T47D (cell line): ENCODE measurements around the gene TBC1D16.

ENCODE experiments used
- DNase-seq, 2 experiments: peaks; one replicate each; pipeline versions ENCODE4 v3.0.0 to v3.0.0-alpha.2; 2011 to 2012; ENCODE audit warnings: low read depth in 1 of 2, low spot score in 1 of 2
- JUND ChIP-seq: IDR thresholded peaks from 2 replicates; pipeline ENCODE4 v1.6.1; 2012; ENCODE audit warnings: low read depth
- in situ Hi-C: cut with HindIII; loops from 2 replicates; pipeline ENCODE4 v1.10.0; 2016; ENCODE audit warnings: low sequenced_read_pairs, low pct_unique_long_range_greater_than_20kb

TBC1D16 gene

DNA sequence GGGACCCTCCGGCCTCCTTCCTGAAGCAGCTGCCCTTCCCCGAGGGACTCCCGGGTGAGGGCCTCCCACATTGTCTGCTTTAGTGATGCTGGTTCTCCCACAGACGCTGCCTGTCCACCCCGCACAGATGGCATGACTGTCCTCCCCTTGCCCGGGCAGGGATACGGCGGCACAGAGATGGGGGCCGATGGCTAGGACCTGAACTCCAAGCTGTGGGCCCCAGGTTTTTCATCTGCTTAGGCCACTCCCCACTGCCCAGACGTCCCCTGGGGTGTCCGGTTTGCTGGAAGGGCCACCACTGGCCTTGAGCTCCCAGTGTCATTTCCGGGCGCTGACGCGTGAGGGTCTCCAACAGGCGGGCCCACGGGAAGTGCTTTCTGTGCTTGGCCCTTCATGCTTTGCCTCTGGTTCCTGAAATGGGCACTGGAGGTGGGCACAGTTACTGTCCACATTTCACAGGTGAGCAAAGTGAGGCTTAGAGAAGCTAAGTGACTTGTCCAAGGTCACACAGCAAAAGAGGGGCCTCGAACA lies 109.0 kb downstream of the TBC1D16 start:
- in situ Hi-C loops: no loop called here
- no peak for TF ChIP-seq JUND
- no peak for DNase-seq

DNA sequence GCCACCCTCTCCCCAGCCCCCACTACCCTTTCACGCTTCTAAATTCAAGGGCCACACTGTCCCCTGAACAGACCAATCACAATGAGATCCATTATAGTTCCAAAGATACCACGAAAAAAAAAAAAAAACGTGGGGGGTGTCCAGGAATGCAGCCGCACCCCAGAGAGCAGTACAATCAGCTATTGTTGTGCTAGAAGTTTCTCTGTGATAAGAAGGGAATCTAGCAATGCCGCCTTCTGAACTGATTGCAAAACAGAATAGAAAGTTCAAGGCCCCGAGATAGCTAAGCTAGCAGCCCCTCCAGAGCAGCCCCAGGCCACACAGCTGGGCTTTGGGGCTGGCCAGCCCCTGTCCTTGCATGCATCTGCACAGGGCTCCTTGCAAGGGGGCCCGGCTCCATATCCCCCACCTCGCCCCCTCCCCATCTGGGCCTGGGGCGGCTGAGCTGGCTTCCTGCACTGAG lies 109.5 kb downstream of the TBC1D16 start:
- in situ Hi-C loops: no loop called here
- no peak for TF ChIP-seq JUND
- DNase-seq: no peak

DNA sequence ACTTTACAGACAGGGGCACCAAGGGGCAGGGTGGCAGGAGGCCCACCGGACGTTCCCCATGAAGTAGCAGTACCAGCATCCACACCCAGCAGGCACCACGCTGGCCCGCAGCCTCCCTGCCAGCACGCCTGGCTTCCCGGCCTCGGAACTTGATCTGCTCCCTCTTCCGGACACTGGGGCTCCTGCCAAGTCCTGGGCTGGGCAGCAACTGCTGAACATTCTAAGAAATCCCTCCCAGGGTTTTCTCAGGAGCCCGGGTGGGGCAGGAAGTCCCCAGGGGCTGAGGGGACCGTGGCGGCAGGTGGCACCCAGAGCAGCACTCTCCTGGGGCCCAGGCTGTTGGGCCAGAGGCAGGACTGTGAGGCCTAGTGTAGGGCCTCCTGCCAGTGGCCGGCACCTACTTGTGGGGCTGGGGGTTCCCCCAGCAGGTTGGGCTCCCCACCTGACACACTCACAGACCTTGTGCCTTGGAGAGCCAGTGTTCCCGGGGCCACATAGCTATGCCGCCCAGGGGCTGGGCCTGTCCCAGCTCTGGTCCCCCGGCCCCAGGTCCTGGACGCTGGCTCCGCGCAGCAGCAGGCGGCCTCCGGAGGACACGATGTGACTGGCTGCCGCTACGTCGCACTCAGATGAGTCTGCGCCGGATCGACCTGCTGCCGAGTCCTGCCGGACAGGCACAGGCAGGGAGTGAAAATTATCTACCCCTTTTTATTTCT lies 110.3 kb downstream of the TBC1D16 start:
- no peak for TF ChIP-seq JUND
- DNase-seq: peak; percentile 64 to 66
- in situ Hi-C loops: no loop called here

DNA sequence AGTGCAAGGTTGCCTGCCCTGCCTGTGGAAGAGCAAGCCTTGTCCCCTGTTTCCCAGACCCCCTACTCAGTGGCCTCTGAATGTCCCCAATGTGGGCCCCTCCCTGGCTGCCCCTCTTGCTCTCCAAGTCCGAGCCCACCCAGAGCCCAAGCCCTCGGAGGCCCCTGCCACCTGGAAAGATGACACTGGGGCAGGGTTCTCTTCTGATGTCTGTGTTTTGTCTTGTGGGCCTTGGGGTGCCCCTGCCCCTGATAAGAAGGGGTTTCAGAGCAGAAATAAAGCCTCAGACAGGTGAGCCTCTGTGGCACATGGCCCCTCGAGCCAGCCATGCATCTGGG lies 111.1 kb downstream of the TBC1D16 start:
- in situ Hi-C loops: no loop called here
- TF ChIP-seq JUND: no peak
- no peak for DNase-seq

DNA sequence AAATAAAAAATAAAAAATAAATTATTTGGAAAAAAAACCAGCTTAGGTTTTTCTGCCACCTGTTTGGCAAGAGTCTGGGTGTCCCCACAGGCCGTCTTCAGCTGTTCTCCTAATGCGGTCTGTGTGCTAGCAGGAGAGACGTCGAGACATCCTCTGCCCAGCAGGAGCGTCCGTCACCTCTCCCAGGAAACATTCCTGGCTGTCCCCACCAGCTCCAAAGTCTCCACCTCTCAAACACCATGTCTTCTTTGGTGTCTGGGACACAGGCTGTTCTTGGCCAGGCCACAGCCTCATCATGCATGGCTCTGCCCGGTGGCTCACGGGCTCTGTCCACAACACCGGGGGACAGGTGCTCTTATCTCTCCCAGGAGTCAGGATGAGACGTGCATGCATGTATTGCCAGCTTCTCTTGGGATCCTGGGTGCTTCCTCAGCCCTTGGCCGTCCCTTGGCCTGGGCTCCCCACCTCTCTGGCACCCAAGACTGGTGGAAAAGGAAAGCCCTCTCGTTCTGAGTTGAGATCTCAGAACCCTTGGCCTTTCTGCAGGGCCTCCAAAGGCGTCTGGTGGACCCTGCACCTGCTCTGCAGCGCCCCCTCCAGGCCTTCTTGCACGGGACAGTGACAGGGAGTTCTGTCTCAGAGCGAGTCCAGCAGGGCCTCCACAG lies 111.6 kb downstream of the TBC1D16 start:
- no peak for TF ChIP-seq JUND
- DNase-seq: peak in 1 of 2 experiments; percentile 80
- in situ Hi-C loops: no loop called here

DNA sequence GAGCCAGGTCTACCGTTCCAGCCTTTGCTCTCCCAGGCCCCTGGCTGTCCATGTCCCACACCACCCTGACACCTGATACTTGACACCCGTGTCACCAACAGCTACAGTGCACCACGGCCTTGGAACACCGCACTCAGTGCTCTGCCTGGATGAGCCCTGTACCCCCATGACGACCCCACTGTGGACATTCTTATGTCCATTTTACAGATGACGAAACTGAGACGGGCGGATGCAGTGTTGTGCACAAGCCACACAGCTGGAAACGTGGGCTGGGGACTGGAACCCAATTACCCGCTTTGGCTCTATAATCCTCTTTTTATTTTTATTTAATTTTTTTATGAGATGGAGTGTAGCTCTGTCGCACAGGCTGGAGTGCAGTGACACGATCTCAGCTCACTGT lies 112.9 kb downstream of the TBC1D16 start:
- TF ChIP-seq JUND: no peak
- in situ Hi-C loops: no loop called here
- no peak for DNase-seq

DNA sequence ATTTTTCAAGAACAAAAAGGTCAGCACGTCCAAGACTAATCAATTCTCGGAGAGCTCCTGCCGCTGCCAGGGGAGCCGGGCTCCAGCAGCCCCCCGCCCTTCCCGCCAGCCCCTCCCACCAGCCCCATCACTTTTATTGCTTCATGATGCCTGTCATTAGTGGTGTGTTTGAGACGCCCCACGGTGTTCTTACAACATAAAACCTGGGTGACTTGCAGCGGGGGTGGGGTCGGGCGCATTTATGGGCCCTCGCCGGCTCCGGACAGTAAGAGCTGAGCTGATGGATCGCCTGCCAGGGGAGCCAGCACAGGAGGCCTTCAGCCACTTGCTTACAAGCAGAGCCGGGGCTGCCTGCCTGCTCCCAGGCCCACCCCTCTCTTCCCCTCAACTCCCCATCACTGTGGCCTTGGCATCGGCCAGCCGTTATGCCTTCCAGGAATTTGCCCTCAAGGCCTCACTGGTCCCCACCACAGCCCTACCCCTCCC lies 113.5 kb downstream of the TBC1D16 start:
- DNase-seq: no peak

DNA sequence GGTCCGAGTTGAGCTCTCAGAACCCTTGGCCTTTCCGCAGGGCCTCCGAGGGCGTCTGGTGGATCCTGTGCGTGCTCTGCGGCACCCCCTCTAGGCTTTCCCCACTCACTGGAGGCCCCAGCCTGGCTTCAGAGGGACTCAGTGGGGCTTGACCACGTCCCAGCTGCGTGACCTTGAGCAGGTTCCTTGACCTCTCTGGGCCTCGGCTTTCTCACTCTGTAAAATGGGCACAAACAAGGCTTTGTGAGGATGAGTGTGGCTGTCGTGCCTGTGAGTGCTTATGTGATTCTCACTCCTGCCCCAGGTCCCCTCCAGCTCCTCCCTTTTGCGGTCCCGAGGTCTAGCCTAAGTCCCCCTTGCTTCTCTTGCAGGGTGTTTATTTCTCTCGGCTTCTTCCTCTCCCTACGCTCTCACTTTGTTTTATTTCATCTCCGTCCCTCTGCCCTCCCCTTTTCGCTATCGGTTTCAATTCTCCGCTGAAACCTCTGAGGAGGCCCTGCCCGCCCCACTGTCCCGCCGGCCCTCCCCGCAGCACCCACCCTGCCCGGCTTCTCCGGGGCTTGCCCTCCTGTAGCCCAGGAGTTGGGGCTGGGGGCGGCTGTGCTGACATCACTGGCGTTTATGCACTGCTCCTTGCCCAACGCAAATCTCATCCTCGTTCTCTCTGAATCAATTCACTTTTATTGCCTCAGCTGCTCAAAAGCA lies 114.1 kb downstream of the TBC1D16 start:
- in situ Hi-C loops: no loop called here
- DNase-seq: no peak
- TF ChIP-seq JUND: no peak

More for the DNA sequence above, 113.5 kb downstream of the TBC1D16 start:
- TF ChIP-seq JUND: no peak
- in situ Hi-C loops: no loop called here

DNA sequence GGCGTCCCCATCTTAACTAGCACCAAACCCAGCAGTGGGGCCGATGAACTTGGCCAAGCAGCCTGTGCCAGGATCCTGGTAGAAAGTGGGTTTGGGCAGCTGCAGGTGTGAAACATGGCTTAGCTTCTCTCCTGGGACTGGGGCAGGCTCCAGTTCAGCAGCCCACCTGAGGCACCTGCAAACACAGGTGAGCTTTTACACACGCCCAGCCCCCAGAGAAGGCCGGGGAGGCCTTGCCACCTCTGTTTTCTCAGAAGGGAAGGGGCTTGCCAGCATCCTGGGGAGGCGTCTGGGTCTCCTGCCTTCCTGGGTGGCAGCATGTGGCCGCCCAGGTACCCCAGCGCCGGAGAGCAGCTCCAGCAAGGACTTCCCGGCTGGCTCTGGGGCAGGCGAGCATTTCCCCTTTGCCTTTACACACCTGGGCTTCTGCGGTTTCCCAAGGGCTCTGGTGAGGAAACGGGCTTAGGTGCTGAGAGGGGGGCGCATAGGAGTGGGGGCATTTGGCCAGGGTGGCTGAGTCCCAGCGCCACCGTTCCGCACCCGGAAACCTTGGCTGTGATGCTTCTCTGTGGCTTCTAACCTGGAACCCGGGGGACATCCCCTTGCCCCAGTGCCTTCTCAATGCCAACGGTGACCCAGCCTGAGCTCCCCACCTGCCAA lies 114.8 kb downstream of the TBC1D16 start:
- no peak for DNase-seq
- in situ Hi-C loops: no loop called here
- no peak for TF ChIP-seq JUND

DNA sequence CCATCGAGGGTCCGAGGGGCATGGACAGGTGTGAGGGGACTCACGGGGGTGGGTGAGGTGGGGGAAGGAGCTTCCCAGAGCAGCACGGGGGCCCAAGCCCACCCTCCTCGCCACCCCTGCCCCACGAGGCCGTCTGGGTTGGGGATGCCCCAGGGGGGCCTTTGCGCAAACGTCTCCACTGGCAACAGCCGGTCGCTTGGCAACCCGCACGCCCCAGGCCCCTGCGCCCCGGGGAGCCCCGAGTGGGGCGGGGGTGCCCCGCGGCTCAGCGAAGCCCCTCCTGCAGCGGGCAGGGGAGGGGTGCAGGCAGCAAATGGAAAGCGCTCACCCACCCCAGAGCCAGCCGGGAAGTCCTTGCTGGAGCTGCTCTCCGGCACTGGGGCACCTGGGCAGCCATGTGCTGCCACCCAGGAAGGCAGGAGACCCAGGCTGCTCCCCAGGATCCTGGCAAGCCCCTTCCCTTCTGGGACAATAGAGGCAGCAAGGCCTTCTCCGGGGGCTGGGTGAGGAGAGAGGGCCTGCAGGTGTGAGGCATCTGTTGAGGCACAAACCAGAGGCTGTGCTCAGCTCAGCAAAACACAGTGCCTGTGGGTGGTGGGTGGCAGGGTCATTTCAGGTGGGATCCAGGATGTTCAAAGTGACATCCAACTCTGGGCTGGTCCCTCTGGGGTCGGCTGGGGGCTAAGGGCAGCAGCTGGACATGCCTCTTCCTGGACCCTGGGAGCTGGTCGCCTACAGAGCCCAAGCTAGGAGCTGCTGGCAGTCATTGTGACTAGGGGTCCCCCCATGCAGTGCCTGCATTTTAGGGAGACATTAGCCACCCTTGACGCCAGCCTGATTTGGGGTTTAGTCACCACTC lies 115.6 kb downstream of the TBC1D16 start:
- DNase-seq: no peak
- in situ Hi-C loops: no loop called here
- no peak for TF ChIP-seq JUND

DNA sequence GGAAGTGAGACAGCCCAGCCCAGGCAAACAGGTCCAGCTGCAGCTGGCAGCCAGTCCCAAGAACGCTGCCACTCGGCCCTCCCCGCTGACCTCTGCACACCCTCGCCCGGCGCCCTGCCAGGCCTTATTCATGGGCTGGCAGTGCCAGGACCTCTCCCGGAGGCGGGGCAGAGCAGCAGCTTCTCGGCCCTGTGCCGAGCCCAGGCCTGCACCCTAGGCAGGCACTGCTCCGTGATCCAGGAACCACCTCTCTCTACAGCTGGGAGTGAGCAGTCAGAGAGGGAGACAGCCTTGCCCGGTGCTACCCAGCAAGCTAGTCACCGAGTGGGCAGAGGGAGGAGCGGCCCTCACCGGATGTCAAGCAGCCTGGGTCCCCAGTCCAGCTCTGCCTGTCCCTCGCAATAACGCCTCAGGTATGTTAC lies 116.5 kb downstream of the TBC1D16 start:
- no peak for TF ChIP-seq JUND
- peak; percentile 99 for DNase-seq
- in situ Hi-C loops: no loop called here

DNA sequence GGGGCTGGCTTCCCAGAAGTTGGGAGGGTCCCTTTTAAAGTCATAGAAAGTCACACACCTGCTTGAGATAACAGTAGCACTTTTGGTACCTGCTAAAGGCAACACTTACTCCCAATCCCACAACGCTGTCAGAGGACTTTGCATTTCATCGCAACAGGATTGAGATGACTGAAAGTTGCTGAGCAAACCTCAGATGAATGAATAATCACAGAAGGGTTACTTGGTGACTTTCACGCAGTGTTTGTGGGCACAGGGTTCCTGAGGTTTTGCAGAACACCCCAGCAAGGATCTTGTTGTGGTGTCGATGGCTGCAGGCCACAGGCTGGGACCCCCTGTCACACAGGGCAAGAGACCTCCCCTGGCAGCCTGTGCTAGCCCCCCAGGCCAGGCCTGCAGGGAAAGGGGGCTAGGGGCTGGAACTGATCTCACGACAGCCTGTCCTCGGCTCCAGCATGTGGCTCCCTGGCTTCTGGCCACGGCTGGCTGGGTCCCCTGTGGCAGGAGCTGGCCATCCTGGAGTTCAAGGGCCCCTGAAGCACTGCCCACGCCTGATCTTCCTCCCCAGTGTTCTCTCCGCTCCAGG lies 117.0 kb downstream of the TBC1D16 start:
- TF ChIP-seq JUND: no peak
- no peak for DNase-seq
- in situ Hi-C loops: no loop called here
